Naive thymus-derived CD4-positive, alpha-beta T cell (primary cell): ENCODE measurements around the gene SHC3. TPM values are rescaled to one million over a fixed set of nuclear protein-coding genes. Genes with fewer than 3 reads are reported as not detected.

Experiments
- ATAC-seq: fragments of 150-1000 bp; cut with Tn5 transposase; 2 replicates; pipeline ENCODE4 v1.10.0; 2021; ENCODE audit warnings: mild to moderate bottlenecking, moderate library complexity
- CTCF ChIA-PET: fragments of 350-600 bp; sonication (Branson Sonifier 250); formaldehyde crosslinking; loops from one replicate; lab custom pipeline; 2021; ENCODE audit warnings: antibody characterized with exemption; lab: Charles Lee
- POLR2A ChIA-PET: fragments of 350-600 bp; sonication (Branson Sonifier 250); formaldehyde crosslinking; loops from one replicate; lab custom pipeline; 2021; ENCODE audit warnings: antibody characterized with exemption, inconsistent platforms; lab: Charles Lee
- DNase-seq, 9 donors: peaks; one replicate each; pipeline versions ENCODE4 v3.0.0 to v3.0.0-alpha.2; 2020 to 2022; ENCODE audit warnings: mixed read lengths in 1 of 9
- H3K27ac ChIP-seq: one replicate; pipeline ENCODE4 v1.7.0; 2013; ENCODE audit warnings: mild to moderate bottlenecking, low read depth, low read length, moderate library complexity
- H3K27me3 ChIP-seq, 2 donors: one replicate each; pipeline ENCODE4 v1.7.0; 2013; ENCODE audit warnings: low read length in 2 of 2, mild to moderate bottlenecking in 2 of 2, moderate library complexity in 2 of 2; ENCODE audit not compliant: control insufficient read depth in 2 of 2, insufficient read depth in 2 of 2
- H3K36me3 ChIP-seq, 3 experiments: 1 replicate in 2 of 3; 2 replicates in 1 of 3; pipeline ENCODE4 v1.7.0; 2013; ENCODE audit warnings: low read length in 3 of 3, mild to moderate bottlenecking in 3 of 3, moderate library complexity in 1 of 3; ENCODE audit not compliant: insufficient read depth in 3 of 3, control insufficient read depth in 2 of 3
- H3K4me1 ChIP-seq, 2 donors: one replicate each; pipeline ENCODE4 v1.7.0; 2013; ENCODE audit warnings: low read length in 2 of 2, mild to moderate bottlenecking in 2 of 2, moderate library complexity in 1 of 2; ENCODE audit not compliant: control insufficient read depth in 2 of 2, insufficient read depth in 2 of 2
- H3K4me3 ChIP-seq: 2 replicates; pipeline ENCODE4 v1.7.0; 2013; ENCODE audit warnings: mild to moderate bottlenecking, low read length
- H3K9me3 ChIP-seq, 3 experiments: 1 replicate in 2 of 3; 2 replicates in 1 of 3; pipeline ENCODE4 v1.7.0; 2013; ENCODE audit warnings: low read length in 3 of 3; ENCODE audit not compliant: control insufficient read depth in 2 of 3
- H3K27ac Mint-ChIP-seq, 9 donors: one replicate each; pipeline ENCODE4 v1.8.0; 2020 to 2022; ENCODE audit warnings: mixed read lengths in 9 of 9, mild to moderate bottlenecking in 8 of 9, moderate library complexity in 5 of 9, inconsistent platforms in 2 of 9
- H3K27me3 Mint-ChIP-seq, 5 donors: one replicate each; pipeline ENCODE4 v1.8.0; 2021 to 2022; ENCODE audit warnings: mixed read lengths in 5 of 5, mild to moderate bottlenecking in 1 of 5
- H3K36me3 Mint-ChIP-seq, 5 donors: one replicate each; pipeline ENCODE4 v1.8.0; 2020 to 2022; ENCODE audit warnings: mixed read lengths in 5 of 5, mild to moderate bottlenecking in 3 of 5, inconsistent platforms in 1 of 5
- H3K4me1 Mint-ChIP-seq, 7 donors: one replicate each; pipeline ENCODE4 v1.8.0; 2020 to 2022; ENCODE audit warnings: mixed read lengths in 7 of 7, mild to moderate bottlenecking in 3 of 7, inconsistent platforms in 1 of 7
- H3K4me3 Mint-ChIP-seq, 10 donors: one replicate each; pipeline ENCODE4 v1.8.0; 2020 to 2022; ENCODE audit warnings: mild to moderate bottlenecking in 10 of 10, mixed read lengths in 10 of 10, moderate library complexity in 6 of 10, inconsistent platforms in 2 of 10
- H3K9me3 Mint-ChIP-seq, 11 donors: one replicate each; pipeline ENCODE4 v1.8.0; 2020 to 2022; ENCODE audit warnings: mixed read lengths in 11 of 11, mild to moderate bottlenecking in 4 of 11, inconsistent platforms in 1 of 11, moderate library complexity in 1 of 11
- intact Hi-C, 2 donors: fragments of 100-400 bp; cut with micrococcal nuclease; formaldehyde crosslinking; loops; one replicate each; pipeline ENCODE4 v1.15.1; 2023
- polyA plus RNA-seq, 2 donors: library from polyadenylated mRNA; unstranded; fragments of 300-500 nt; fragmentation: Illumina TruSeq; gene quantifications; one replicate each; pipeline ENCODE4 v1.2.3, GENCODE V29; 2021
- total RNA-seq, 6 experiments: library from RNA in 5 of 6; stranded (reverse) in 5 of 6; gene quantifications; 1 replicate in 5 of 6; 2 replicates in 1 of 6; pipeline ENCODE4 v1.2.3 and lab custom pipeline; 2021 to 2026

Gene SHC3
- total and polyA plus RNA-seq, 7 experiments from 2014 or later: 0.02 to 0.11 (median 0.07) TPM; not detected in 3

- Histone ChIP-seq H3K27me3 (no peaks in the 10 kb centered on the region), H3K4me1 (no peaks in the 10 kb centered on the region), H3K36me3 (no peaks in the 10 kb centered on the region), H3K4me3 (no peak overlapping the region), H3K27ac (no peak overlapping the region), H3K9me3 (no peaks in the 10 kb centered on the region)
- no peak overlapping the region for H3K4me3 Mint-ChIP-seq
- H3K36me3 Mint-ChIP-seq: peaks cover 0 to 7% (median 0%) of the 10 kb centered on the region in 5 donors
- DNase-seq: no peak
- no peak for ATAC-seq
- ChIA-PET CTCF (no interaction called here), POLR2A (no interaction called here)
- H3K27ac Mint-ChIP-seq: no peak overlapping the region
- peaks cover 0 to 18% (median 5%) of the 10 kb centered on the region in 11 donors for H3K9me3 Mint-ChIP-seq
- H3K4me1 Mint-ChIP-seq: peaks cover 0 to 2% (median 0%) of the 10 kb centered on the region in 7 donors
- intact Hi-C loops: no loop called here
- H3K27me3 Mint-ChIP-seq: peaks cover 16 to 35% (median 29%) of the 10 kb centered on the region in 5 donors
Measured at GRCh38 chr9:89116064-89116804, 62.4 kb downstream of the SHC3 start.

GRCh38 chr9:89115426-89115825 is 63.2 kb downstream of the SHC3 start:
- H3K9me3 ChIP-seq: no peaks in the 10 kb centered on the region
- intact Hi-C loops: no loop called here
- DNase-seq (no peak), ATAC-seq (no peak)
- no peaks in the 10 kb centered on the region for H3K4me1 ChIP-seq
- H3K36me3 ChIP-seq: no peaks in the 10 kb centered on the region
- CTCF ChIA-PET: no interaction called here
- Mint-ChIP-seq H3K4me3 (no peak overlapping the region), H3K36me3 (peaks cover 0 to 7% (median 0%) of the 10 kb centered on the region in 5 donors), H3K9me3 (peaks cover 0 to 18% (median 5%) of the 10 kb centered on the region in 11 donors), H3K27me3 (peaks cover 16 to 39% (median 29%) of the 10 kb centered on the region in 5 donors), H3K27ac (no peak overlapping the region), H3K4me1 (peaks cover 0 to 2% (median 0%) of the 10 kb centered on the region in 7 donors)
- H3K27me3 ChIP-seq: no peaks in the 10 kb centered on the region
- no peak overlapping the region for H3K27ac ChIP-seq
- H3K4me3 ChIP-seq: no peak overlapping the region
- POLR2A ChIA-PET: no interaction called here

- intact Hi-C loops: no loop called here
- H3K9me3 Mint-ChIP-seq: peaks cover 0 to 17% (median 5%) of the 10 kb centered on the region in 11 donors
Measured at GRCh38 chr9:89114741-89115140, 63.9 kb downstream of the SHC3 start.

GRCh38 chr9:89113851-89114250 is 64.8 kb downstream of the SHC3 start:
- POLR2A ChIA-PET: no interaction called here

More at GRCh38 chr9:89114741-89115140, 63.9 kb downstream of the SHC3 start:
- H3K36me3 Mint-ChIP-seq: peaks cover 0 to 7% (median 0%) of the 10 kb centered on the region in 5 donors
- H3K27me3 ChIP-seq: no peaks in the 10 kb centered on the region
- H3K4me3 Mint-ChIP-seq: no peak overlapping the region
- peaks cover 16 to 36% (median 27%) of the 10 kb centered on the region in 5 donors for H3K27me3 Mint-ChIP-seq
- no peak overlapping the region for H3K27ac Mint-ChIP-seq
- no peaks in the 10 kb centered on the region for H3K4me1 ChIP-seq
- ChIA-PET CTCF (no interaction called here), POLR2A (no interaction called here)
- no peaks in the 10 kb centered on the region for H3K36me3 ChIP-seq
- no peaks in the 10 kb centered on the region for H3K9me3 ChIP-seq
- no peak for ATAC-seq
- no peak overlapping the region for H3K27ac ChIP-seq
- peaks cover 0 to 1% (median 0%) of the 10 kb centered on the region in 7 donors for H3K4me1 Mint-ChIP-seq
- H3K4me3 ChIP-seq: no peak overlapping the region
- no peak for DNase-seq

GRCh38 chr9:89112243-89112642 is 66.4 kb downstream of the SHC3 start:
- CTCF ChIA-PET: no interaction called here
- no peak overlapping the region for H3K4me3 Mint-ChIP-seq
- H3K4me1 ChIP-seq: no peaks in the 10 kb centered on the region

More at GRCh38 chr9:89113851-89114250, 64.8 kb downstream of the SHC3 start:
- Mint-ChIP-seq H3K4me1 (no peaks in the 10 kb centered on the region), H3K36me3 (peaks cover 0 to 7% (median 0%) of the 10 kb centered on the region in 5 donors), H3K27me3 (peaks cover 16 to 32% (median 23%) of the 10 kb centered on the region in 5 donors), H3K27ac (no peak overlapping the region), H3K4me3 (no peak overlapping the region), H3K9me3 (peaks cover 0 to 13% (median 3%) of the 10 kb centered on the region in 11 donors)
- no peak overlapping the region for H3K27ac ChIP-seq
- no peaks in the 10 kb centered on the region for H3K4me1 ChIP-seq
- no peaks in the 10 kb centered on the region for H3K36me3 ChIP-seq
- intact Hi-C loops: no loop called here
- DNase-seq (no peak), ATAC-seq (no peak)
- no peaks in the 10 kb centered on the region for H3K27me3 ChIP-seq
- no peaks in the 10 kb centered on the region for H3K9me3 ChIP-seq
- no peak overlapping the region for H3K4me3 ChIP-seq
- CTCF ChIA-PET: no interaction called here

GRCh38 chr9:89109666-89110065 is 69.0 kb downstream of the SHC3 start:
- no peaks in the 10 kb centered on the region for H3K36me3 Mint-ChIP-seq
- DNase-seq (no peak), ATAC-seq (no peak)
- H3K27ac Mint-ChIP-seq: no peak overlapping the region
- H3K9me3 ChIP-seq: no peaks in the 10 kb centered on the region
- H3K9me3 Mint-ChIP-seq: no peaks in the 10 kb centered on the region
- no peaks in the 10 kb centered on the region for H3K4me1 Mint-ChIP-seq
- H3K4me3 Mint-ChIP-seq: no peak overlapping the region
- ChIA-PET CTCF (no interaction called here), POLR2A (no interaction called here)
- H3K27me3 Mint-ChIP-seq: peaks cover 0 to 27% (median 23%) of the 10 kb centered on the region in 5 donors
- H3K4me1 ChIP-seq: no peaks in the 10 kb centered on the region
- H3K27me3 ChIP-seq: no peaks in the 10 kb centered on the region
- no peaks in the 10 kb centered on the region for H3K36me3 ChIP-seq
- H3K27ac ChIP-seq: no peak overlapping the region
- intact Hi-C loops: no loop called here
- H3K4me3 ChIP-seq: no peak overlapping the region

More at GRCh38 chr9:89112243-89112642, 66.4 kb downstream of the SHC3 start:
- intact Hi-C loops: no loop called here
- H3K27me3 Mint-ChIP-seq: peaks cover 8 to 23% (median 17%) of the 10 kb centered on the region in 5 donors
- Histone ChIP-seq H3K27ac (no peak overlapping the region), H3K27me3 (no peaks in the 10 kb centered on the region), H3K36me3 (no peaks in the 10 kb centered on the region), H3K9me3 (no peaks in the 10 kb centered on the region), H3K4me3 (no peak overlapping the region)
- no peaks in the 10 kb centered on the region for H3K36me3 Mint-ChIP-seq
- H3K9me3 Mint-ChIP-seq: peaks cover 0 to 6% (median 0%) of the 10 kb centered on the region in 11 donors
- POLR2A ChIA-PET: no interaction called here
- DNase-seq (no peak), ATAC-seq (no peak)
- no peaks in the 10 kb centered on the region for H3K4me1 Mint-ChIP-seq
- no peak overlapping the region for H3K27ac Mint-ChIP-seq
